Measurements from ENCODE around the gene LRRC23. TPM values are rescaled to one million over a fixed set of nuclear protein-coding genes. Genes with fewer than 3 reads are reported as not detected.

The LRRC23 gene
- total and polyA plus RNA-seq, 2 of the 13 experiments (the other 11 are each of a cell fraction or from before 2014, with no cell fraction given) = 6.0 to 7.8 TPM

DNA sequence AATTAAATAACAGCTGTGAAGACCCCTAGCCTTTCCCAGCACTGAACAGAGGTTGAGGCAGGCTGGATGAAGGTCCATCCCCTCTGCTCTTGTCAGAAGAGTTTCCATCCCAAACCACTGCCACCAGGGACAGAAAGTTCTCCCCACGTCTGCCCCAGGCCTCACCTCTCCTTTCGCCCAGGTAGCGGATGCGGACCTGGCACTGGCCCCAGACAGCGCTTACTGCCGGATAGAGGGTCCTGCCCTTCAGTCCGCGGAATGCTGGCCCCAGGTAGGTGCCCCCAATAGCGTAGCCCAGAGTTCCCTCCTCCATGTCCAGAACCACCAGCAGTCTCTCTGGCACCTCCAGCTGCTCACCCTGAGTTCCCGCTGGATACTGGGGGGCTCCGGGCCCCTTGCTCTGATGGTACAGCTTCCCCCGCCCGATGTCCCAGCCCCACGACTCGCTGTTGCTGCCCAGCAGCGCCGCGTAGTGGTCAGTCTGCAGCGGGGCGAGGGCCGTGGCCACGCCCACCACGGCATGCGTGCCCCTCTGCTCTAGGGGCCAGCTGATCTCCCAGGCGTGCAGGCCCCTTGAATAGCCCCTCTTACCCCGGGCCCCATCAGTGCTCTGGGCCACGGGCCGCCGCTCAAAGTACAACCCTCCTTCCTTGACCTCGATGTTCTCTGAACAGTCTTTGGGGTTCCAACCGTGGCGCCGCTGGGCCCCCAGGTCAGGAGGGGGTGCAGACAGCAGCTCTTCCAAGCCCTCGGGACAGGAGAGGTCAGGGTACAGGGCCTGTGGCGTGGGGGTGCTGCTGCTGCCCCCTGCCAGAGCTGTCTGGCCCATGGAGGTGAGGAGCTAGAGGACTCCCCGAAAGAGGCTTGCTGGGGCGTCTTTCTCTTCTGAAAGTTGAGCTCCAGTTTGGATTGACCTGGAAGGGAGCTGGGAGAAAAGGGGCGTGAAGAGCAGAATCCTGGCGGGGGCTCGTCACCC, 32.3 kb upstream of the LRRC23 start (continued):
- TF ChIP-seq, protein P1, sequence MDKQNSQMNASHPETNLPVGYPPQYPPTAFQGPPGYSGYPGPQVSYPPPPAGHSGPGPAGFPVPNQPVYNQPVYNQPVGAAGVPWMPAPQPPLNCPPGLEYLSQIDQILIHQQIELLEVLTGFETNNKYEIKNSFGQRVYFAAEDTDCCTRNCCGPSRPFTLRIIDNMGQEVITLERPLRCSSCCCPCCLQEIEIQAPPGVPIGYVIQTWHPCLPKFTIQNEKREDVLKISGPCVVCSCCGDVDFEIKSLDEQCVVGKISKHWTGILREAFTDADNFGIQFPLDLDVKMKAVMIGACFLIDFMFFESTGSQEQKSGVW (CRISPR knock-in tag; IDR thresholded peaks at IDR 0.05; ENCODE audit: borderline replicate concordance) = no peak
- TF ChIP-seq, protein P2, sequence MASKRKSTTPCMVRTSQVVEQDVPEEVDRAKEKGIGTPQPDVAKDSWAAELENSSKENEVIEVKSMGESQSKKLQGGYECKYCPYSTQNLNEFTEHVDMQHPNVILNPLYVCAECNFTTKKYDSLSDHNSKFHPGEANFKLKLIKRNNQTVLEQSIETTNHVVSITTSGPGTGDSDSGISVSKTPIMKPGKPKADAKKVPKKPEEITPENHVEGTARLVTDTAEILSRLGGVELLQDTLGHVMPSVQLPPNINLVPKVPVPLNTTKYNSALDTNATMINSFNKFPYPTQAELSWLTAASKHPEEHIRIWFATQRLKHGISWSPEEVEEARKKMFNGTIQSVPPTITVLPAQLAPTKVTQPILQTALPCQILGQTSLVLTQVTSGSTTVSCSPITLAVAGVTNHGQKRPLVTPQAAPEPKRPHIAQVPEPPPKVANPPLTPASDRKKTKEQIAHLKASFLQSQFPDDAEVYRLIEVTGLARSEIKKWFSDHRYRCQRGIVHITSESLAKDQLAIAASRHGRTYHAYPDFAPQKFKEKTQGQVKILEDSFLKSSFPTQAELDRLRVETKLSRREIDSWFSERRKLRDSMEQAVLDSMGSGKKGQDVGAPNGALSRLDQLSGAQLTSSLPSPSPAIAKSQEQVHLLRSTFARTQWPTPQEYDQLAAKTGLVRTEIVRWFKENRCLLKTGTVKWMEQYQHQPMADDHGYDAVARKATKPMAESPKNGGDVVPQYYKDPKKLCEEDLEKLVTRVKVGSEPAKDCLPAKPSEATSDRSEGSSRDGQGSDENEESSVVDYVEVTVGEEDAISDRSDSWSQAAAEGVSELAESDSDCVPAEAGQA (IDR thresholded peaks at IDR 0.05; ENCODE audit: low read depth) = no peak
- TF ChIP-seq, protein P2 (CRISPR knock-in tag; IDR thresholded peaks at IDR 0.05; ENCODE audit: borderline replicate concordance) = no peak
- no peak for TF ChIP-seq ZEB1 (IDR thresholded peaks at IDR 0.05; ENCODE audit: insufficient replicate concordance, low read depth)
- no peak for TF ChIP-seq ZNF160 (CRISPR knock-in tag; IDR thresholded peaks at IDR 0.05)
- TF ChIP-seq, protein P3, sequence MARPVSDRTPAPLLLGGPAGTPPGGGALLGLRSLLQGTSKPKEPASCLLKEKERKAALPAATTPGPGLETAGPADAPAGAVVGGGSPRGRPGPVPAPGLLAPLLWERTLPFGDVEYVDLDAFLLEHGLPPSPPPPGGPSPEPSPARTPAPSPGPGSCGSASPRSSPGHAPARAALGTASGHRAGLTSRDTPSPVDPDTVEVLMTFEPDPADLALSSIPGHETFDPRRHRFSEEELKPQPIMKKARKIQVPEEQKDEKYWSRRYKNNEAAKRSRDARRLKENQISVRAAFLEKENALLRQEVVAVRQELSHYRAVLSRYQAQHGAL (CRISPR knock-in tag; IDR thresholded peaks at IDR 0.05; ENCODE audit: not compliant biosample characterization) = peak; percentile 77
- TF ChIP-seq RCOR2 (CRISPR knock-in tag; IDR thresholded peaks at IDR 0.05) = no peak
- no peak; the same call in 1 of the 2 replicates for TF ChIP-seq ZNF605 (CRISPR knock-in tag; IDR thresholded peaks at IDR 0.05)
- peak; percentile 22; the same call in 1 of the 2 replicates for TF ChIP-seq ZFP41 (CRISPR knock-in tag; IDR thresholded peaks at IDR 0.05; ENCODE audit: borderline replicate concordance)
- peak; percentile 26; the same call in 1 of the 2 replicates for TF ChIP-seq MIER3 (CRISPR knock-in tag; IDR thresholded peaks at IDR 0.05; ENCODE audit: borderline replicate concordance)
- TF ChIP-seq, protein P4, sequence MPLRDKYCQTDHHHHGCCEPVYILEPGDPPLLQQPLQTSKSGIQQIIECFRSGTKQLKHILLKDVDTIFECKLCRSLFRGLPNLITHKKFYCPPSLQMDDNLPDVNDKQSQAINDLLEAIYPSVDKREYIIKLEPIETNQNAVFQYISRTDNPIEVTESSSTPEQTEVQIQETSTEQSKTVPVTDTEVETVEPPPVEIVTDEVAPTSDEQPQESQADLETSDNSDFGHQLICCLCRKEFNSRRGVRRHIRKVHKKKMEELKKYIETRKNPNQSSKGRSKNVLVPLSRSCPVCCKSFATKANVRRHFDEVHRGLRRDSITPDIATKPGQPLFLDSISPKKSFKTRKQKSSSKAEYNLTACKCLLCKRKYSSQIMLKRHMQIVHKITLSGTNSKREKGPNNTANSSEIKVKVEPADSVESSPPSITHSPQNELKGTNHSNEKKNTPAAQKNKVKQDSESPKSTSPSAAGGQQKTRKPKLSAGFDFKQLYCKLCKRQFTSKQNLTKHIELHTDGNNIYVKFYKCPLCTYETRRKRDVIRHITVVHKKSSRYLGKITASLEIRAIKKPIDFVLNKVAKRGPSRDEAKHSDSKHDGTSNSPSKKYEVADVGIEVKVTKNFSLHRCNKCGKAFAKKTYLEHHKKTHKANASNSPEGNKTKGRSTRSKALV (CRISPR knock-in tag; IDR thresholded peaks at IDR 0.05) = 0 out of 2 replicates have a peak, but pooled peaks have one; percentile 45
- TF ChIP-seq KDM3A (CRISPR knock-in tag; IDR thresholded peaks at IDR 0.05; ENCODE audit: low read depth) = 0 out of 2 replicates have a peak, but pooled peaks have one; percentile 18
